Peyer's patch (tissue), 4 donors: ENCODE measurements around the gene CKMT2.

Source experiments
- CTCF ChIP-seq, 6 experiments: fragments of 450-650 bp in 4 of 6; fragments of 200-600 bp in 2 of 6; sonication (generic) in 1 of 6; IDR thresholded peaks; one replicate each; pipeline ENCODE4 v1.5.1; 2017 to 2019; ENCODE audit warnings: antibody characterized with exemption in 6 of 6, mild to moderate bottlenecking in 3 of 6, moderate library complexity in 1 of 6
- POLR2A ChIP-seq, 2 donors: fragments of 450-650 bp; IDR thresholded peaks; one replicate each; pipeline ENCODE4 v1.5.1; 2017; ENCODE audit warnings: antibody characterized with exemption in 2 of 2, mild to moderate bottlenecking in 2 of 2, moderate library complexity in 2 of 2

- TF ChIP-seq POLR2A (IDR thresholded peaks at IDR 0.05) = no peak
- TF ChIP-seq CTCF (IDR thresholded peaks at IDR 0.05) = no peak
Observed at GRCh38 chr5:81252904-81253303, 19.8 kb downstream of the CKMT2 start.
